ENCODE data around the gene OR52K2.
"Not testable (repeated sequence)": the region's sequence is repeated elsewhere in the genome, so short reads cannot be mapped to it uniquely, and the experiment has no call there.

OR52K2 gene

DNA sequence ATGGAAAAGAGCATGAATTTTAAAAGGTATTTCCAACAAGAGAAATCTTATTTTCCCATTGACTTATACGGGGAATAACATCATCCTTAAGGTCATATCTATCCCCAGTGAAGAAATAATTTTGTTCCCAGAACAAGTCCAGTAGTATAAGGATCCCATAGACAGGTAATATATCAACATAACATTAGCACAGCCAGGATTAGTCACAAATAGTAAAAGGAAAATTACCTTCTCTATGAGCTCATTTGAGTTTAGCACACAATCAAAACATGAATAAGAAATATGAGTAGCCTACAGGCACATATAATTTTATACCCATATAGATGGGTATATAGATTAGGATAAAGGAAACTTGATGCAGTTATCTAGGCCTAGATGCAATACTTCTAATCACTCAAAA lies 30.5 kb downstream of the OR52K2 start:
- in situ Hi-C loops (cut with MboI; ENCODE audit: low sequenced_read_pairs), result no loop called here

DNA sequence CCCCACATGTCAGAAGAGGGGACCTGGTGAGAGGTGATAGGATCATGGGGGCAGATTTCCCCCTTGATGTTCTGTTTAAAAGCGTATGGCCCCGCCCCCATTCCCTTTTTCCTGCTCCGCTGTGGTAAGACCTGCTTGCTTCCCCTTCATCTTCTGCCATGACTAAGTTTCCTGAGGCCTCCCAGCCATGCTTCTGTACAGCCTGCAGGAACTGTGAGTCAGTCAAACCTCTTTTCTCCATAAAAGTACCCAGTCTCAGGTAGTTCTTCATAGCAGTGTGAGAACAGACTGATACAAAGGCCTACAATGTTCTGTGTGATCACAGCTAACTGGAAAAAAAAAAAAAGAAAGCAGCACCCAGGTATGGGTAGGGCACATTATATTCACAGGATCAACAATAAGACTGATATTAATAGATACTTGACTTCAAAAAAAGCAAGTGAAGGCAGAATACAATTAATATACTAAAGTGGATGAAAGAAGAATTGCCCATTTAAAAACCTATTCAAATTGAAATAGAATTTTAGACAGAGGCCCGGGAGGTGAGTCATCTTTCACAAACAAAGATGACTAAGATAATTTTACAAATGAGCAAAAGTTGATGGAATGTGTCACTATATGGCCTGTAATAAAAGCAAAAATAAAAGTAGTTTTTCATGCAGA lies 31.6 kb downstream of the OR52K2 start:
- in situ Hi-C loops (cut with MboI; ENCODE audit: low sequenced_read_pairs), result no loop called here

DNA sequence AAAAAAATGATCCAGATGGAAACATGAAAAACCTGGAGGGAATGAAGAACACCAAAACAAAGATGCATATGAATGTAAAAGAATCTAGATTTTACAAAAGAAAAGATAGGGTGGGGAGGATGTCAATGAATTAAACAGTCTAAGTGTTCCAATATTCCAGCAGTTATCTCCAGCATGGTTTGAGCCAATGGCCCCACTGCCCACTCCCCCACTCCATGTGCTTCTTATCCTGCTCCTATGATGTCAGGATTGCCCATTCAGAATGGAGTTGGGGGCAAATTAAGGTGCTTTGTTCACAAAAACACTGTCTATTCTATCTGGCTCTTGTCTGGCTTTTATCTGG lies 32.1 kb downstream of the OR52K2 start:
- in situ Hi-C loops (cut with MboI; ENCODE audit: low sequenced_read_pairs), result no loop called here

DNA sequence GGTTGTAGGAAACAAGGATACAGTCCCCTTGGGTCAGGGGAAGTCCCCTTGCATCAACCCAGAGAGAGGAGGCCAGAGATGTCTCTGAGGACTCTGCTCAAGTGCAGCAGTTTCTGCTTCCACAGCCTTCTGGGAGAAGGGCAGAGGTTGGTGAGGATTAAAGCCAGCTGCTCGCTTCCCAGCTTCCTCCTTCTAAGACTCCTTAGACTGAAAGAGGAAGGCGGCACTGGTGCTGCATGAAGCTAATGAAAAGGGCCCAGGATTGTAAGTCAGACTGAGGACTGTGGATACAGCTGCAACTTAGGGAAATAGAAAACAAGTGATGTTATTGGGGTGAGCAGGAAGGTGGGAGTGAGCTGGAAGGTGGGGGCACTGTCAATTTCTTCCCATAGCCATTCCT lies 33.4 kb downstream of the OR52K2 start, which contains the start of gene OR52K1:
Gene OR52K1, plus strand, starts transcription at position 202 of the 400 bp plus-strand sequence. CDS start 6,255 bp downstream, outside the sequence.
- in situ Hi-C loops (cut with MboI; ENCODE audit: low sequenced_read_pairs), result no loop called here

DNA sequence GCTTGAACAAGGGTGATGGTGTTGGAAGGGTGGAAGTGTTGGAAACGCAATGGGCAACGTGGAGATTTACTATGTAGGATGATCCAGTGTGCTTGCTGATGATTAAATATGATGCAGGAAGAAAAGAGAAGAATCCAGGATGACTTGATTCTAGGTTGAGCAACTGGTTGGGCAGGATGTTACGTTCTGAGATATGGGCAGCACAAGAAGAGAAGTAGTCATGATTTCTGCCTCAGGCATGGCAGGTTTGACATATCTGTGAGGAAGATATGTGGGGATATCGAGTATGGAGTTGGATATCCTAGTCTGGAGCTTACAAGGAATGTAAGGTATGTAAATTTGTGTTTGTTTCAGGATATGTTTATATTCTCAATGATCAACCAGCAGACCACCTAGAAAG lies 35.2 kb downstream of the OR52K2 start:
- in situ Hi-C loops (cut with MboI; ENCODE audit: low sequenced_read_pairs), result no loop called here

DNA sequence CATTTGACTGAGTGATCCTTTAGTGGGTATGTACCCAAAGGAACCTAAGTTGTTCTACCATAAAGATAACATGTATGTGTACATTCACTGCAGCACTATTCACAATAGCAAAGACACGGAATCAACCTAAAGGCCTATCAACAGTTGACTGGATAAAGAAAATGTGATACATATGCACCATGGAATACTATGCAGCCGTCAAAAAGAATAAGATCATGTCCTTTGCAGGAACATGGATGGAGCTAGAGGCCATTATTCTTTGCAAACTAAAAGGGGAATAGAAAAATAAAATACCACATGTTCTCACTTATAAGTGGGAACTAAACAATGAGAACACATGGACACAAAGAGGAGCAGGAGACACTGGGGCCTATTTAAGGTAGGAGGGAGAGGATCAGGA lies 42.3 kb downstream of the OR52K2 start:
- in situ Hi-C loops (cut with MboI; ENCODE audit: low sequenced_read_pairs), result not testable (repeated sequence)

DNA sequence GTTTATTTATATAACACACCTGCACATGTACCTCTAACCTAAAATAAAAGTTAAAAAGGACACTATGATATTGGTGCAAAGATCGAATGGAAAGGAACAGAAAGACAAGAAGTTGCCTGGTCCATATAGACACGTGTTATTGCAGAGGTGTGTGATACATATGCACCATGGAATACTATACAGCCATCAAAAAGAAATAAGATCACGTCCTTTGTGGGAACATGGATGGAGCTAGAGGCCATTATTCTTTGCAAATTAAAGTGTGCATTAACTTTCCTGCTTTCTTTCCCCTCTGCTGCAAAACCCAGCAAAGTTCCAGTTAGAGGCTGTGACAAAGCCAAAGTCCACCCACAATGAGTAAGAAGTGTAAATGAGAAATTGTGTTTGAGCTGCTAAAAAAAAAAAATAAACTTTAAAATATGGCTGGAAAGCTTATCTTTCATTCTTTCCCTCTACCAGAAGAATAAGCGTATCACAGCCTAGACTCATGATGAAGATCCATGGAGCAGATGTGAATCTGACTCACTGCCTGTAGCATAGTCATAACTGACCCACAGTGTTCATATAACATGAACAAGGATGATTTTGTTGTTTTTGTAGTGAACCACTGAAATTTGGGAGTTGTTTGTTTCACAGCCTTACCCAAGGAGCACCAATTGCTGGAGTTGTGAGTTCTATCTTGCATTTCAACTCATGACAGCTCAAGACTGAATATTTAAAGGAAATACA lies 42.9 kb downstream of the OR52K2 start:
- in situ Hi-C loops (cut with MboI; ENCODE audit: low sequenced_read_pairs), result no loop called here

DNA sequence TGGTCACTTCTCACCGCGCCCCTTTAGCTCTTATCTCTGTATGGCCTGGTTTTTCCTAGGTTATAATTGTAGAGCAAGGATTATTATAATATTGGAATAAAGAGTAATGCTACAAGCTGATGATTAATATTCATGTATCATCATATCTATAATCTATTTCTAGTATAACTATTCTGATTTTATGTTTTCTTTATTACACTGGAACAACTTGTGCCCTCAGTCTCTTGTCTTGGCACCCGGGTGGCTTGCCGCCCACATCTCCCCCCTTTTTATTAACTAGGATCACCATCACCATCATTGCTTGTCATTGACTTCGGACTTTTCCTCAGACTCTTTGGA lies 44.4 kb downstream of the OR52K2 start:
- in situ Hi-C loops (cut with MboI; ENCODE audit: low sequenced_read_pairs), result no loop called here

DNA sequence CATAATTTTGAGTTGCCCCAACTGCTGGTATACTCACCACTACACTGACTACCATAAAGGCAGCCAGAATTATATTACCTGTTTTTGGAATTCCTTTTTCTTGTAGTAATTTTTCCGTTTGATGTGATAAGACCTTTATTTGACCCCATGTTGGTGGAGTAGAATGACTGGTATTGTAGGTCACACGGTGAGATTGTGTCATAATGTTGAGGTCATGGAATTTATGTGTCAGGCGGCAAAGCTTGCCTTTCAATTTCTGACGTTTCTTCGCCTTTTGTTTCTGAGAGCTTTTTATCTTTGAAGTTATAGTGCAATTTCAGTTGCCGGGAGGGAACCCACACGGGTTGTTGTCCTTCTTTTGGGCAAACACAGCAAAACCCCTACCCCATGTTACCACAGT lies 46.4 kb downstream of the OR52K2 start:
- in situ Hi-C loops (cut with MboI; ENCODE audit: low sequenced_read_pairs), result no loop called here

DNA sequence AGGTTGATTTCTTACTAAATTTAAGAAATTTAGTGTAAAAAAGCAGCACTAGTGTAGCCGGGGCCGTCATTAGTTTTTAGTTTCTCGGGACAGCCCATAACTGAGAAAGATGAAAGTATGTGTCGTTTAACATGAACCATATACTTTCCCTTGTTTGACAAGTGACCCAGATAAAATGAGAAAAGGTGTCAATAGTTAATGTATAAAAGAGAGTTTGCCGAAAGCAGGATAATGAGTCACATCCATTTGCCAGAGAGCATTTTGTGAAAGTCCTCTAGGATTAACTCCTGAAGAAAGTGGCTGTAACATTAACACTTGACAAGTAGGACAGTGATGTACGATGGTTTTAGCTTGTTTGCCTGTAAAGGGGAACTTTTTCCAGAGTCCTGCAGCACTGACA lies 46.9 kb downstream of the OR52K2 start:
- in situ Hi-C loops (cut with MboI; ENCODE audit: low sequenced_read_pairs), result no loop called here

DNA sequence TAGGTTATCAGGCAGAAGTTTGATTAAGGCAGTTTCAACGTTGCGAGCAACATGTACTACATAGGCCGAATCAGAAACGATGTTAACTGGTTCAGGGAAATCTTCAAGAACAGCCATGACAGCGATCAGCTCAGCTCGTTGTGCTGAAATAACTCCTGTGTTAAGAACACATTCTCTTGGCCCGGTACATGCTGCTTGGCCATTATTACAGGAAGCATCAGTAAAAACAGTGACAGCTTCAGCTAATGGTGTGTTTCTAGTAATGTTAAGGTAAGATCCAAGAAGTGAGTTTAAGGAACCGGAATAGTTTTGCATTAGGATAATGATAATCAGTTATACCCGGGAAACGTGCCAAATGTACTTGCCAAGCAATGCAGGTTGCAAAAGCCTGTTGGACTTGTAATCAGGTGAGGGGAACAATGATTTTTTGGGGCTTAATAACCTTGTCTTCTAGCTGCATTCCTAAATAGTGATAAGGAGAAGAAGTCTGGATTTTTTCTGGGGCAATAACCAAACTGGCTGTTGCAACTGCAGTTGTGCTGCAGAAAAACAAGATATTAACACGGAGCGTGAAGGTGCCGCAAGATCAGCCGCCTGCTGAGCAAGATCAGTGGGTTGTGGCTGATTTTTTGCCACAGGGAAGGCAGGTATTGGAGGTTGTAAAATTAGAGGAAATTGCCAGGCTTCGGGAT lies 47.6 kb downstream of the OR52K2 start:
- in situ Hi-C loops (cut with MboI; ENCODE audit: low sequenced_read_pairs), result no loop called here
